HG02588 (cell line): ENCODE results near the gene USH1C.

Experiments
- ATAC-seq: cut with Tn5 transposase; IDR thresholded peaks from one replicate; pipeline ENCODE4 v1.9.1; 2021; ENCODE audit warnings: mild to moderate bottlenecking, moderate library complexity; ENCODE audit not compliant: unreplicated experiment

The USH1C gene

GRCh38 chr11:17528906-17529843 lies 15.0 kb downstream of the USH1C start:
- no peak for ATAC-seq

- no peak for ATAC-seq
Observed at GRCh38 chr11:17528181-17528691, 16.0 kb downstream of the USH1C start.

GRCh38 chr11:17527628-17527995 lies 16.6 kb downstream of the USH1C start:
- no peak for ATAC-seq

DNA sequence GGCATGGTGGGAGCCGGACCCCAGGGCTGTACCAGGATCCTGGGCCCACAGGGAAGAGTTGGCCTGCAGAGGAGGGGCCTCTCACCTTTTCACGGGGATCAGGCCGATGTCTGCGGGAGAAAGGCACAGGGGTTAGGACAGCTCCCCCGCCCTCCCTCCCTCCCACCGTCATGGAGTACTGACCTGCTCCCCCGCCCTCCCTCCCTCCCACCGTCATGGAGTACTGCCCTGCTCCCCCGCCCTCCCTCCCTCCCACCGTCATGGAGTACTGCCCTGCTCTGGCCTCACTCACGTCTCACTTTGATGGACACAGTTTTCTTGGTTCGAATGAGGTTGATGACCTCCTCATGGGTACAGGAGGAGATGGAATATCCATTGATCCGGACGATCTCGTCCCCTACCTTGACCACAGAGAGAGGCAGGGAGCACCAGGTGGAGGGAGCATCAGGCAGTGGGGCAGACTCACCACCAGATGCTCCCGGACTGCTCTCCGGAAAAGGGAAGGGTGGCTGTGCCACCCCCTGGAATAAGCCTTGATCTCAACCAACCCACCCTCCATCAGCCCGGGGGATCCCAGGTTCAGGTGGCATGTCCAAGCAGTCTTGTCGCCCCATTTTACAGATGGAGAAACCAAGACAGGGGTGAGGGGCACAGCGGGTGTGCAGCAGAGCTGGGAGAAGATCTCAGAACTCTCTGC lies 17.1 kb downstream of the USH1C start:
- no peak for ATAC-seq

- ATAC-seq, result no peak
Observed at GRCh38 chr11:17526326-17526725, 17.9 kb downstream of the USH1C start.

- no peak for ATAC-seq
Observed at GRCh38 chr11:17525570-17525969, 18.6 kb downstream of the USH1C start.

GRCh38 chr11:17524221-17524620 lies 20.0 kb downstream of the USH1C start:
- no peak for ATAC-seq

- no peak for ATAC-seq
Observed at GRCh38 chr11:17522655-17523054, 21.6 kb downstream of the USH1C start.

DNA sequence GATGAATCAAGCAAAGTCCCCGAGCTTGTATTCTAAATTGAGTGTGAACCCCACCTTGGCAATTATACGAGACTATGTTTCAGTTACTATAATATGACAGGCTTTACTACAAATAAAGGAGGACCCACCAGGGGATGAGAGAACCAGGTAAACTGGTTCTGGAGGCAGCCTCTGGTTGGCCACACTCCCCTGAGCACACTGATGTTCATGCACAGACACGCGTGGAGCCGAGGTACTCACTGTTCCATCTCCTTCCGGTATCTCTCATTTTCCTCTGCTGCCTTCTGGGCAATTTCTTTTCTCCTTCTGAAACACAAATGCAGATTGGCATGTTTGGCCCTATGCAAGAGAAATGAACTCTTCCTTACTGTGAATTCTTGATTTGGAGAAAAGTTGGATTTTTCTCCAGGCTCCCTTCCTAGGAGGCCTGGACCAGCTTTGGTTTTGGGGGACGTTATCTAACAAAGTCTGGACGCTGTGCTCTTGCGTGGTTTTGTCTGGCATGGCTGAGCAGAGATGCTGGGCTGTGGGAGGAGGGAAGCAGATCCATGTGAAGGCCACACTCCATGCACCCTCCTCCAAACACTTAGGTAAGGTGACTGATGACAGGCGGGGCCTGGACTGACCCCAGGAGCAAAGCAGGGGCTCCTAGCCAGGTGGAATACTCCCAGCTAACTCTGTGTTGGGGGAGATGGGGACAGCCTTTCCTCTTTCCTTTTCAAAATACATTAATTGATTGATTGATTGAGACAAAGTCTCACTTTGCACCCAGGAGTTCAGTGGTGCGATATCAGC lies 22.9 kb downstream of the USH1C start:
- ATAC-seq, result no peak

GRCh38 chr11:17519061-17519885 lies 24.9 kb downstream of the USH1C start:
- no peak for ATAC-seq

DNA sequence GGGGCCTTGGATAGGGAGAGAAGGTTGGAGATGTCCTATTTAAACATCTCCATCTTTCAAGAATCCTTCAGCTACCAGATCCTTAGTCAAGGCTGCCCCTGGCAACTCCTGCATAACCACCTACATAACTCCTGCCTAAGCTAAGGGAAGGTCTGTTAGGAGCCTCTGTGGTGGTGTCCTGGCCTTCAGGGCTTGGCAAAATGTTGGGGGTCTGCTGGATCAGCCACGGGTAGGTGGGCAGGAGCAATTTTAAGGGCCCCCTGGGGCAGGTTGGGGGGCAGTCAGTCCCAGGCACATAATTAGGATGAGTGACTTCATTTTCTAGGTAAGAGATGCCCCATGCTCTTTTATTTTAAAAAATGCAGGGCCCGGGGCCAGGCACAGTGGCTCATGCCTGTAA lies 25.9 kb downstream of the USH1C start:
- no peak for ATAC-seq

GRCh38 chr11:17517186-17517585 lies 27.0 kb downstream of the USH1C start:
- ATAC-seq, result no peak

DNA sequence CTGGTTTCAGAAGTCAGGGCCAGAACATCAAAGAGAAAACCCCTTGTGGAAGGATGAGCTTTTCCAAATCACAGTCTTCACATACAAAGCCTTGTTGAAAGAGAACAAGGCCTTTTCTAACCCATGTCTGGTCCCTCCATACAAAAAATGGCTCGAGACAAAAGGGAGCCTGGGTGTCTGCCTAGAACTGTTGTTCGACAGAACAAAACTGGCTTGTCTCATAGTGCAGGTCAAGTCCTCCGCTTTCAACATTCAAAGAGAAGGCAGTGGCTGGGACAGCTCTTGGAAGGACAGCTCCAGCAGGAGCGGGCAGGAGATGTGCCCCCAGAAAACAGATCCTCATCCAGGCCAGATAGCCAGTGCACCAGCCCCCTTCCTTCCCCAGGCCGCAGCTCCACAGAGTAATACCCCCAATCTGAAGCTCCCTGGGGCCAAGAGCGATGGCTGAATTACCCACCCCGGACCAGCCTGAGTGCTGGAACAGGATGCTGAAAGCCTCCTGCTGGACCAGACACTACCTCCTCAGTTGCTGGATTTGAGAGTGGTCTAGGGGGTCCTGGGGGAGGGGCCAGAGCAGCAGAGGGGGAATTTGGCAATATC lies 27.6 kb downstream of the USH1C start:
- no peak for ATAC-seq

DNA sequence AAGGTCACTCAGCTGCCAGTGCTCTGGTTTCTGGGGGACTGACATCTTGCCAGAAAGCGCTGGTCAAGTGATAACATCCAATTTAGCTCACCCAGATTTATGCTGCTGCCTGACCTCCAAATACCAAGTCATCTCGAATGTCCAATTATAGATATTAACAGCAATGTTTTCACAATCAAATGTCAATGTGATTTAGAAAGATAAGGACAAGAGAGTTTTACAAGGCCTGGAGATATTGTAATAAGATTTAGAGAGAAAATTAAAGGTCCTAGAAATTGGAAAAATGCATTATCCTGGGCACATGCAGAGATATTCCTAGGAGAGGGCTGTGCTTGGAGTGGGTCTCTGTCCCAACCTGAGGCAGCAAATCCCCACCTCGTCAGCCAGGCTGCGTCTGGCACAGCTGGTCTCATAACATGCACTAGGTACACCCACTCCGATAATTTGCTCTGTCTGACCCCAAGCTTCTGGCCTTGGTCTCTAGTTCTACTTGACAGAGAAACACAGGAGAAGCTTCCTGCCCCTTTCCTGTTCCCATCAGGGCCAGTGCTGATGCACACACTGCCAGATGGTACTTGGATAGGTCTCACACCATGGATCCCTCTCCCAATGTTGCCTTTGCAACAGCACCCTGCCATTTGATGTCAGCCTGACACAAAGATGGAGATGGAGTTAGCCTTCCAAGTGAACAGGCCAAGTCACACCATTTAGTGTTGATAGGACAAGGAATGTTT lies 28.6 kb downstream of the USH1C start:
- ATAC-seq, result no peak

DNA sequence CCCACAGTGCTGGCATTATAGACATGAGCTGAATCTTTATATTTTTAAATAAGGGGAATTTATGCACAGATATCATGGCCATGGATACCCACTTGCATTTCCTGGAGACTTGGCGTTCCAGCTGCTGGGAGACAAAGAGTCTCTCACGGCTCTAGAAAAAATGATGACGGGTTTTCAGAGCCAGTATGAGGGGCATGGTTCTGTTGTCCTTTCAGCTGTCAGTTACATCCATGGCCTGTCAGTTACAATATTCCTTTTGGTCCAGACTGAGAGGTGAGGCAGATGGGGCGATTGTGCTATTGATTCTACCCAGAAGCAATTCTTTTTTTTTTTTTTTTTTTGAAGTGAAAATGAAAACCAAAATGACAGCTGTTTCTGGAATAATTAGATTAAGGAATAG lies 29.7 kb downstream of the USH1C start:
- no peak for ATAC-seq

- no peak for ATAC-seq
Observed at GRCh38 chr11:17513853-17514252, 30.4 kb downstream of the USH1C start.

DNA sequence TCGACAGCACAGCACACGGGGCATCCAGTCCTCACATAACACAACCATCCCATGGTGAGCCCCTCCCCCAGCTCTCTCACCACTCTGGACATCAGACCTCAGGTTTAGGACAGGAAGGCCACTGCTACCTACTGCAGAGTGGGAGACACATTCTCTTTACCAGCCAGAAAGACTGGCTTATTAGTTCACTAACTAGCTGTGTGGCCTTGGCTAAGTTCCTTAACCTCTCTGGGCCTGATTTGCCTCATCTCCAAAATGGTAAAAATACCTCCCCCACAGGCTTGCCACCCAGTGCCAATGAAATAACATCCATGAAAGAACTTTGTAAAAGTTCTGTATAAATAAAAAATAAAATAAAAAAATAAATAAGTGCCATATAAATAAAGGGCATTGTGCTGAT lies 32.1 kb downstream of the USH1C start:
- ATAC-seq, result no peak

GRCh38 chr11:17511571-17511970 lies 32.6 kb downstream of the USH1C start:
- ATAC-seq, result no peak

GRCh38 chr11:17510507-17511206 lies 33.6 kb downstream of the USH1C start:
- no peak for ATAC-seq
